Urinary bladder (tissue), 4 donors: Measurements from ENCODE around the gene ANO8. TPM values are rescaled to one million over a fixed set of nuclear protein-coding genes. Genes with fewer than 3 reads are reported as not detected.

Source experiments
- DNase-seq: peaks from one replicate; pipeline ENCODE4 v3.0.0-alpha.2; 2015; ENCODE audit errors: extremely low spot score
- H3K27ac ChIP-seq: one replicate; pipeline ENCODE4 v1.5.1; 2013; ENCODE audit warnings: low read depth, mild to moderate bottlenecking, moderate library complexity
- H3K36me3 ChIP-seq: one replicate; pipeline ENCODE4 v1.6.1; 2013; ENCODE audit warnings: mild to moderate bottlenecking, moderate library complexity; ENCODE audit not compliant: insufficient read depth
- H3K4me1 ChIP-seq: one replicate; pipeline ENCODE4 v1.6.1; 2013; ENCODE audit warnings: mild to moderate bottlenecking, moderate library complexity; ENCODE audit not compliant: insufficient read depth
- H3K4me3 ChIP-seq: one replicate; pipeline ENCODE4 v1.5.1; 2013; ENCODE audit warnings: low read depth, low read length
- WGBS: extraction: QIAGEN DNeasy Blood & Tissue Kit; methylation state at CpG from one replicate; pipeline ENCODE4 v1.1.7; 2013; 5-methylcytosine and 5-hydroxymethylcytosine counted together
- polyA plus RNA-seq: library from polyadenylated mRNA; stranded (reverse); fragments of 200-250 nt; gene quantifications from one replicate; pipeline ENCODE4 v1.2.3, GENCODE V29; 2013
- total RNA-seq: library from RNA; depleted of rRNA; stranded (reverse); fragments of >200 nt; gene quantifications from one replicate; pipeline ENCODE4 v1.2.3, GENCODE V29; 2014
- donor health status: healthy with polysubstance abuse.
- donor health status: healthy.

Gene ANO8
- total and polyA plus RNA-seq, 2 donors: 4.1 to 5.8 TPM

GRCh38 chr19:17320435-17320834, 14.2 kb downstream of the ANO8 start:
- Histone ChIP-seq H3K4me1 (peaks cover 2% of the 10 kb centered on the region), H3K36me3 (peaks cover 5% of the 10 kb centered on the region)
- no peak for DNase-seq

GRCh38 chr19:17319473-17320238, 15.0 kb downstream of the ANO8 start:
- DNase-seq: no peak
- Histone ChIP-seq H3K27ac (no peak overlapping the region), H3K36me3 (peaks cover 5% of the 10 kb centered on the region), H3K4me1 (peaks cover 2% of the 10 kb centered on the region), H3K4me3 (no peak overlapping the region)
- WGBS: 94% methylated on average over 40 of the region's 40 CpGs

More at GRCh38 chr19:17320435-17320834, 14.2 kb downstream of the ANO8 start:
- Histone ChIP-seq H3K4me3 (no peak overlapping the region), H3K27ac (no peak overlapping the region)
- WGBS: 84% methylated on average over 11 of the region's 11 CpGs

GRCh38 chr19:17318966-17319365, 15.7 kb downstream of the ANO8 start:
- peaks cover 5% of the 10 kb centered on the region for H3K36me3 ChIP-seq
- no peak for DNase-seq
- WGBS: 84% methylated on average over 6 of the region's 6 CpGs
- H3K4me3 ChIP-seq: no peak overlapping the region
- no peak overlapping the region for H3K27ac ChIP-seq
- H3K4me1 ChIP-seq: peaks cover 2% of the 10 kb centered on the region

- WGBS: 93% methylated on average over 19 of the region's 19 CpGs
- Histone ChIP-seq H3K36me3 (no peaks in the 10 kb centered on the region), H3K27ac (no peak overlapping the region), H3K4me3 (no peak overlapping the region), H3K4me1 (no peaks in the 10 kb centered on the region)
- no peak for DNase-seq
These were observed 20.6 kb downstream of the ANO8 start for GRCh38 chr19:17314007-17314593.

- 89% methylated on average over 20 of the region's 20 CpGs for WGBS
These were observed 22.2 kb downstream of the ANO8 start for GRCh38 chr19:17312189-17313113.

GRCh38 chr19:17311455-17312188, 23.0 kb downstream of the ANO8 start:
- H3K4me3 ChIP-seq: no peak overlapping the region
- no peaks in the 10 kb centered on the region for H3K4me1 ChIP-seq
- WGBS: 74% methylated on average over 11 of the region's 11 CpGs
- no peak overlapping the region for H3K27ac ChIP-seq
- H3K36me3 ChIP-seq: no peaks in the 10 kb centered on the region
- DNase-seq: no peak

More at GRCh38 chr19:17312189-17313113, 22.2 kb downstream of the ANO8 start:
- Histone ChIP-seq H3K4me3 (no peak overlapping the region), H3K36me3 (no peaks in the 10 kb centered on the region), H3K27ac (no peak overlapping the region), H3K4me1 (no peaks in the 10 kb centered on the region)
- no peak for DNase-seq

GRCh38 chr19:17309965-17310461, 24.6 kb downstream of the ANO8 start:
- Histone ChIP-seq H3K4me1 (no peaks in the 10 kb centered on the region), H3K4me3 (peak overlapping the region; percentile 92), H3K36me3 (no peaks in the 10 kb centered on the region), H3K27ac (no peak overlapping the region)
- WGBS: 6% methylated on average over 23 of the region's 23 CpGs
- no peak for DNase-seq

DNA sequence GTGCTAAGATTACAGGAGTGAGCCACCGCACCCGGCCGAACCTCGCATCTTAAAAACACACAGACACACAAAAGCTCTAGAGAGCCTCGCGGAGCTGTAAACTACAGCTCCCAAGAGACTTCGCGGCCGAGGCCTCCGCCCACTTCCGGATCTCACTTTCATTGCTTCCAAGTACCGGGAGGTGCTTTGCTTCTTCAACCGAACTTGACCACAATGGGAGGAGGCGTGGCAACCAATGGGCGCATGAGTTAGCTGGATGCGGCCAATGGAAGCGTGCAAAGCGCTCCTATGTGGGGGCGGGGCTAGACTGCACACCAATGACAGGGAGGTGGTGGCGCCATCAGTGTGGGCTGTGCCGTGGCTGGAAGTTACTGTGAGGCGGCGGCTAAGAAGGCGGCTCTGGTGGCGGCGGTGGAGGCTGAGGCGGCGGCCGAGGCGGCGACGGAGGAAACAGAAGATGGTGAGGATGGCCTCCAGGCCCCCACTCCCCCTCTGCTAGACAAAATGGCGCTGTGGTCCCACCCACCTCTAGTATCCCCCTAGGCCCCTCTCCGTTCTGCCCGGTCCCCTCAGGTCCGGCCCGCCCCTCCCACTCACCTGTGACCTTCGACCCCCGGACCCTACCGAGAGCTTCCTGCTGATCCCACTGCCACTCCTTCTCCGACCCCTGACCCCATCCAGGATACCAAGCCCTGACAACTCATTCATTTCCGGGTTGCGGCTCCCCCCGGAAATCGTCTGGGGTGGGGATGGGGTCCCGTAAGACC, 25.3 kb downstream of the ANO8 start, which contains the start of gene DDA1:
TSS of gene DDA1 (plus strand) at position 366 of the 767 bp plus-strand sequence. CDS start at position 458, 92 bp downstream.
- under 1% methylated on average over 46 of the region's 46 CpGs for WGBS

GRCh38 chr19:17307876-17308377, 26.7 kb downstream of the ANO8 start:
- Histone ChIP-seq H3K4me1 (no peaks in the 10 kb centered on the region), H3K36me3 (no peaks in the 10 kb centered on the region), H3K27ac (no peak overlapping the region), H3K4me3 (no peak overlapping the region)
- DNase-seq: no peak
- 77% methylated on average over 8 of the region's 8 CpGs for WGBS

More for the DNA sequence above, 25.3 kb downstream of the ANO8 start, which contains the start of gene DDA1:
- H3K4me3 ChIP-seq: peak within 1 kb of the TSS; percentile 92
- no peaks in the 10 kb centered on the region for H3K36me3 ChIP-seq
- peak within 1 kb of the TSS; percentile 35 for H3K27ac ChIP-seq
- H3K4me1 ChIP-seq: no peaks in the 10 kb centered on the region
- peak; percentile 99 for DNase-seq

GRCh38 chr19:17306285-17306714, 28.4 kb downstream of the ANO8 start:
- Histone ChIP-seq H3K27ac (peak overlapping the region; percentile 89), H3K4me1 (no peaks in the 10 kb centered on the region), H3K4me3 (peak overlapping the region; percentile 58), H3K36me3 (no peaks in the 10 kb centered on the region)
- 7% methylated on average over 28 of the region's 28 CpGs for WGBS
- DNase-seq: no peak

GRCh38 chr19:17305517-17306284, 29.0 kb downstream of the ANO8 start, which contains the start of gene MRPL34:
MRPL34 (plus strand) TSS chr19:17305872; CDS start chr19:17305893, 21 bp downstream.
- WGBS: under 1% methylated on average over 55 of the region's 55 CpGs
- H3K4me1 ChIP-seq: no peaks in the 10 kb centered on the region

More at GRCh38 chr19:17305517-17306284, 29.0 kb downstream of the ANO8 start, which contains the start of gene MRPL34:
- Histone ChIP-seq H3K36me3 (no peaks in the 10 kb centered on the region), H3K4me3 (peak within 1 kb of the TSS; percentile 58), H3K27ac (peak within 1 kb of the TSS; percentile 89)
- DNase-seq: peak; percentile 96
